ENCODE data around the gene CD84.

DNA sequence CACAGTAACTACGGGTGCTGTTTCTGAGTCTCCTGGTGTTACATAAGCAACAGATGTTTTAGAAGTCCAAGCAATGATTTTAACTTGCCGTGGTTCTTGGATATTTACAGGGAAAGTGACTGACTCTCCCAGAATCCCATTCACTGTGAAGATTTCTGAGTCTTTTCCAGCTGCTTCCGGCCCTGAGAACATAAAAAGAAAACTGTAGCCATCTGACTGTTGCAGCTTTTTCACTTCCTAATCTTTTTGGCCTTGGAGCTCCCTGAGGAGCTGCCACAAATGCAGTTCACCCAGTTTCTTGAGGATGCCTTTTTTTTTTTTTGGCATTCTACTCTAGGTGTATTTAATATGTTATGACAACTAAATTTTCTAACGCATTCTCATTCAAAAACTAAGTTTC, 13.7 kb downstream of the CD84 start:
- TF ChIP-seq CTCF (IDR thresholded peaks at IDR 0.05) (no peak), FOXM1 (IDR thresholded peaks at IDR 0.05; ENCODE audit: low read depth) (no peak), POLR2AphosphoS5 (IDR thresholded peaks at IDR 0.05; ENCODE audit: low read depth, low read length) (no peak), MXI1 (IDR thresholded peaks at IDR 0.05; ENCODE audit: low read depth, low read length) (no peak), USF2 (IDR thresholded peaks at IDR 0.05; ENCODE audit: borderline replicate concordance, low read depth, low read length) (no peak)
